ENCODE data around the gene IL1R1. TPM values are rescaled to one million over a fixed set of nuclear protein-coding genes. Genes with fewer than 3 reads are reported as not detected.

Gene IL1R1
- total RNA-seq, 1 experiment from 2014 or later: 5.2 TPM

DNA sequence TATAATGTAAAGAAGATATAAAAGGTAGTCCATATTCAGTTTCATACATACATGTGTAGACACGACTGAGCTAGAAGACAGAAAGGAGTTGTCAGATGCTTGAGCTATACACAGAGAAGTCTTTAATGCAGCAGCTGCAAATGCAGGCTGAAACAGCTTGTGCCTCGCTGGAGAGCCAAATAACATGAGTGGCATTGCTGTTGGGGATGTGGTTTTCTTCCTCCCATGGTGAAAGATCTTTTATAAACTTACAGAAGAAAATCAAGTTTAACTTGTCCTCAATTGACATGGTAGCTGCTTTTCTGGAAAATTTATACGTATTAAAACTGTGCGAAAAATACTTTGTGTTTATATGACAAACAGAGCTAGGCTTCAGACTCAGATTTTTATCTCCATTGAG, 16.4 kb upstream of the IL1R1 start:
- intact Hi-C loops (cut with micrococcal nuclease): no loop called here
- Mint-ChIP-seq H3K9me3 (ENCODE audit: unreplicated experiment) (peaks cover 7% of the 10 kb centered on the region), H3K4me1 (ENCODE audit: insufficient read depth, unreplicated experiment) (peaks cover 35% of the 10 kb centered on the region), H3K27me3 (ENCODE audit: insufficient read depth, unreplicated experiment) (no peaks in the 10 kb centered on the region), H3K27ac (ENCODE audit: low read depth, unreplicated experiment) (no peak overlapping the region), H3K36me3 (ENCODE audit: insufficient read depth, unreplicated experiment) (no peaks in the 10 kb centered on the region), H3K4me3 (ENCODE audit: unreplicated experiment) (no peak overlapping the region)
- no TSS peak for BruUV-seq (replicated peaks)
- TF ChIP-seq, protein P1, sequence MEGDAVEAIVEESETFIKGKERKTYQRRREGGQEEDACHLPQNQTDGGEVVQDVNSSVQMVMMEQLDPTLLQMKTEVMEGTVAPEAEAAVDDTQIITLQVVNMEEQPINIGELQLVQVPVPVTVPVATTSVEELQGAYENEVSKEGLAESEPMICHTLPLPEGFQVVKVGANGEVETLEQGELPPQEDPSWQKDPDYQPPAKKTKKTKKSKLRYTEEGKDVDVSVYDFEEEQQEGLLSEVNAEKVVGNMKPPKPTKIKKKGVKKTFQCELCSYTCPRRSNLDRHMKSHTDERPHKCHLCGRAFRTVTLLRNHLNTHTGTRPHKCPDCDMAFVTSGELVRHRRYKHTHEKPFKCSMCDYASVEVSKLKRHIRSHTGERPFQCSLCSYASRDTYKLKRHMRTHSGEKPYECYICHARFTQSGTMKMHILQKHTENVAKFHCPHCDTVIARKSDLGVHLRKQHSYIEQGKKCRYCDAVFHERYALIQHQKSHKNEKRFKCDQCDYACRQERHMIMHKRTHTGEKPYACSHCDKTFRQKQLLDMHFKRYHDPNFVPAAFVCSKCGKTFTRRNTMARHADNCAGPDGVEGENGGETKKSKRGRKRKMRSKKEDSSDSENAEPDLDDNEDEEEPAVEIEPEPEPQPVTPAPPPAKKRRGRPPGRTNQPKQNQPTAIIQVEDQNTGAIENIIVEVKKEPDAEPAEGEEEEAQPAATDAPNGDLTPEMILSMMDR (IDR thresholded peaks at IDR 0.05; ENCODE audit: unreplicated experiment): no peak
- POLR2A ChIA-PET: interaction anchor here (0.6 to 2.4 kb wide), 5 partner anchors 14 to 66 kb away, joined by 3 to 11 read pairs (median 4); partner anchors contain the start of gene IL1R1
- CTCF ChIA-PET: interaction anchor here (0.6 to 2.5 kb wide), 6 partner anchors 16 to 115 kb away, joined by 3 to 11 read pairs (median 4); no protein-coding TSS in a partner anchor
- no peak for DNase-seq (ENCODE audit: unreplicated experiment)

GRCh38 chr2:102126660-102127059, 15.9 kb upstream of the IL1R1 start:
- Mint-ChIP-seq H3K36me3 (ENCODE audit: insufficient read depth, unreplicated experiment) (no peaks in the 10 kb centered on the region), H3K27me3 (ENCODE audit: insufficient read depth, unreplicated experiment) (no peaks in the 10 kb centered on the region), H3K27ac (ENCODE audit: low read depth, unreplicated experiment) (no peak overlapping the region), H3K4me1 (ENCODE audit: insufficient read depth, unreplicated experiment) (peaks cover 35% of the 10 kb centered on the region), H3K9me3 (ENCODE audit: unreplicated experiment) (peaks cover 7% of the 10 kb centered on the region), H3K4me3 (ENCODE audit: unreplicated experiment) (peak overlapping the region; percentile 33)
- BruUV-seq (replicated peaks): no TSS peak
- peak; percentile 37 for DNase-seq (ENCODE audit: unreplicated experiment)
- CTCF ChIA-PET: interaction anchor here (0.6 to 2.5 kb wide), 7 partner anchors 9 to 433 kb away, joined by 3 to 11 read pairs (median 4); no protein-coding TSS in a partner anchor
- TF ChIP-seq, protein P1 (IDR thresholded peaks at IDR 0.05; ENCODE audit: unreplicated experiment): no peak
- POLR2A ChIA-PET: interaction anchor here (0.6 to 2.4 kb wide), 6 partner anchors 13 to 114 kb away, joined by 3 to 11 read pairs (median 4); partner anchors contain the start of gene IL1R1
- intact Hi-C loops (cut with micrococcal nuclease): no loop called here

DNA sequence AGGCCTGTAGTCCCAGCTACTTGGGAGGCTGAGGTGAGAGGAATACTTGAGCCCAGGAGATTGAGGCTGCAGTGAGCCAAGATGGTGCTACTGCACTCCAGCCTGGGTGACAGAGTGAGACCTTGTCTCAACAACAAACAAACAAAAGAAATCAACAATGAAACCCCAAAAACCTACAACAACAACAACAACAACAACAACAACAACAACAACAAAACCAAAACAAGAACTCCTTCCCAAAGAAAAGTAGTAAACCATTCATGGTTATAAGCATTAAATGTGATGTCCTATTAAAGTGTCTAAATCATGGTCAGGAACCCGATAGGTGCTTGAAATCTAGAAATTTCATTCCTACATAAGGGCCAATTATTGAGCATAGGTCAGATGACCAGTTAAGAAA, 13.5 kb upstream of the IL1R1 start:
- no peak overlapping the region for H3K27ac Mint-ChIP-seq (ENCODE audit: low read depth, unreplicated experiment)
- intact Hi-C loops (cut with micrococcal nuclease): no loop called here
- no peaks in the 10 kb centered on the region for H3K27me3 Mint-ChIP-seq (ENCODE audit: insufficient read depth, unreplicated experiment)
- ChIA-PET POLR2A (interaction anchor here (1.6 kb wide), 1 partner anchor 13 kb away, joined by 13 read pairs; the partner anchor contains the start of gene IL1R1), CTCF (interaction anchor here (1.2 to 1.8 kb wide), 2 partner anchors 13 to 109 kb away, joined by 4 to 8 read pairs; partner anchors contain the start of gene IL1R1)
- peaks cover 7% of the 10 kb centered on the region for H3K9me3 Mint-ChIP-seq (ENCODE audit: unreplicated experiment)
- H3K4me3 Mint-ChIP-seq (ENCODE audit: unreplicated experiment): no peak overlapping the region
- TF ChIP-seq, protein P1 (IDR thresholded peaks at IDR 0.05; ENCODE audit: unreplicated experiment): no peak
- no peak for DNase-seq (ENCODE audit: unreplicated experiment)
- BruUV-seq (replicated peaks): no TSS peak
- H3K36me3 Mint-ChIP-seq (ENCODE audit: insufficient read depth, unreplicated experiment): no peaks in the 10 kb centered on the region
- H3K4me1 Mint-ChIP-seq (ENCODE audit: insufficient read depth, unreplicated experiment): peaks cover 28% of the 10 kb centered on the region

DNA sequence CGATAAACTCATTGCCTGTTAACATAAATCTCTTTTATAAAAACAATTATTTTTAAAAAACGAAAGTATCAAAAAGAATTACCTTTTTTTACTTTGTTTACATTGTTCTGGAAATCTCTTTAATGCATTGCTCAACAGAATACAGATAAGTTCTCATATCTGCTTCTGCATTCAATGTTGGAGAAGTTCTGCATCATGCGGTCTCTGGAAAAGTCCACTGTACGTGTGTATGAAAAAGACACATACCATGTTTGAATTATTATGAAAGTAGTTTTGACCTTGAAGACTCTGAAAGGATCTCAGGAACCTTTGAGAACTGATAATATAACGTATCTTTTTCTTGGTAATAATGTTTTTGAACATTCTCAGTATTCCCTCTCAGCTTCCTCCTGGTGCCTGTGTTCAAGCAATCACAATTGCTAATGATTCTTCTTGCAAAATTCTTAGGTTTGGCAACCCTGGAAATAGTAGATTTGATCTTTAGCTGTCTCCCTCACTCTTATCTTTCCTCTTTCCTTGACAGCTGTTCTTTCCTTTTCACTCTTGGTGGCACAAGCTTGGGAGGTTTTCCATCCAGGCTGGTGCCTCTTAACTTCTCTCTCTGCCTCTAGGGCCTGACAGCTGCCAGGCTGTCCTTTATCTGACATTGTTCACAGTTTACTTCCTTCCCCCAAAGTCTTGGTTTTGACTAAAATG, 12.4 kb upstream of the IL1R1 start:
- peaks cover 7% of the 10 kb centered on the region for H3K9me3 Mint-ChIP-seq (ENCODE audit: unreplicated experiment)
- no peaks in the 10 kb centered on the region for H3K36me3 Mint-ChIP-seq (ENCODE audit: insufficient read depth, unreplicated experiment)
- H3K4me1 Mint-ChIP-seq (ENCODE audit: insufficient read depth, unreplicated experiment): peaks cover 28% of the 10 kb centered on the region
- ChIA-PET POLR2A (interaction anchor here (0.5 to 0.6 kb wide), 2 partner anchors 47 to 328 kb away, joined by 3 read pairs; no protein-coding TSS in a partner anchor), CTCF (interaction anchor here (0.6 to 1.2 kb wide), 2 partner anchors 110 to 313 kb away, joined by 3 read pairs; no protein-coding TSS in a partner anchor)
- no TSS peak for BruUV-seq (replicated peaks)
- DNase-seq (ENCODE audit: unreplicated experiment): no peak
- no peak overlapping the region for H3K27ac Mint-ChIP-seq (ENCODE audit: low read depth, unreplicated experiment)
- no peak overlapping the region for H3K4me3 Mint-ChIP-seq (ENCODE audit: unreplicated experiment)
- TF ChIP-seq, protein P1 (IDR thresholded peaks at IDR 0.05; ENCODE audit: unreplicated experiment): no peak
- intact Hi-C loops (cut with micrococcal nuclease): no loop called here
- no peaks in the 10 kb centered on the region for H3K27me3 Mint-ChIP-seq (ENCODE audit: insufficient read depth, unreplicated experiment)

Measured in MCF 10A (cell line).